HG03280 (cell line): ENCODE data around the gene SCFD2.
A peak's percentile ranks its signal among the peaks of the same experiment; 100 is the strongest.
"Not testable (repeated sequence)": the region's sequence is repeated elsewhere in the genome, so short reads cannot be mapped to it uniquely, and the experiment has no call there.

Experiments used
- ATAC-seq: cut with Tn5 transposase; IDR thresholded peaks from one replicate; pipeline ENCODE4 v1.9.1; 2021; ENCODE audit warnings: mild to moderate bottlenecking, moderate library complexity; ENCODE audit not compliant: unreplicated experiment

The SCFD2 gene

DNA sequence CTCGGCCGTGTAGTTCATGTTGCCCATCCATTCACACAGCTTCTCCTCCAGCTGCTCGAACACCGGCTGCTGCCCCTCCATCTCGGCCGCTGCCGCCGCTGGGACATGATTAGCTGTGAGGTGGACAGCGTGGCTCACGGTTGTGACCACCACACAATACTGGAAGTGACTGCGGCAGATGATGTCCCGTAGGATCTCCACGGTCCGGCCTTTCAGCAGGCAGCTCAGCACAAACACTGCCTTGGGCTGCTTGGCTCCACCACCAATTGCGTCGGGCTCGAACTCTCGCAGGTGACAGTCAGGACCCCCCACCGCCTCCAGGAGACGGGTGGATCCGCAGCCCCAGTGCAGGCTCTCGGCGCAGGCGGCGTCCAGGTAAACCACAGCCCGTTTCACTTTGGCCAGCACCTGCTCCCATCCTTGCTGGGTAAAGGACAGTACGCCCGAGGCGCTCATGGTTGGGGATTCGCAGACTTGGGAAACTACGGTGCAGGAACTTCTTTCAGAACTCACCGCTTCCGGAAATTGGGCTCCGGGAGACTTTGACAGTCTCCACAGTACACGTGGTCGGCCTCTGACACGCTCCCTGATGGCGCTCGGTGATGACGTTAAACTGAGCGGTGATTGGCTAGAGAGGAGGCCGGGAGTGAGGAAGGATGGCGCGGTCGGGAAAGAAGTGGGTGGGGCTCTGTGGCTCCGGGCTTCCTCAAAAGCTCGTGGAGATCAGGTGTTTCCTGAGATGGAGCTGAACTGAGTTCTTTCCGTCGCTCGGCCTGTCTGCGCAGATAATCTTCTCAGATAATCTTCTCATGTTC is at the start of gene SCFD2:
TSS of gene SCFD2 (minus strand) at position 576 of the 815 bp plus-strand sequence.
- ATAC-seq, result peak; percentile 96

DNA sequence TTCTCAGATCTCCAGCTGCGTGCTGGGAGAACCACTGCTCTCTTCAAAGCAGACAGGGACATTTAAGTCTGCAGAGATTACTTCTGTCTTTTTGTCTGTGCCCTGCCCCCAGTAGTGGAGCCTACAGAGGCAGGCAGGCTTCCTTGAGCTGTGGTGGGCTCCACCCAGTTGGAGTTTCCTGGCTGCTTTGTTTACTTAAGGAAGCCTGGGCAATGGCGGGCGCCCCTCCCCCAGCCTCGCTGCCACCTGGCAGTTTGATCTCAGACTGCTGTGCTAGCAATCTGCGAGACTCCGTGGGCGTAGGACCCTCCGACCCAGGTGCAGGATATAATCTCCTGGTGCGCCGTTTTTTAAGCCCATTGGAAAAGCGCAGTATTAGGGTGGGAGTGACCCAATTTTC is 43.6 kb upstream of the SCFD2 start:
- not testable (repeated sequence) for ATAC-seq

DNA sequence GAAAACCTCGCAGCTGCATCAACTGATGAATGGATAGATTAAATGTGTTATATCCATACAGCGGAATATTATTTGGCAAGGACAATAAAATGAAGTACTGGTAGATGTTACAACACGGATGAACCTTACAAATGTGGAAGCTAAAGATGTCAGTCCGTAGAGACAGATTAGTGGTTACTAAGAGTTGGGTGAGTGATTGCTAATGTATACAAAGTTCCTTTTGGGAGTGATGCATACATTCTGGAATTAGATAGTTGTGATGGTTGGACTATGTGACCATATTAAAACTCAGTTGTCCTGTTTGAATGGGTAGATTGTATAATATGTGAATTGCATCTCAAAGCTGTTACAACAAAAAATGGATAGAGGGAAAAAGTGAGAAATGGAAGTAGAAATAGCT is 14.4 kb upstream of the SCFD2 start:
- ATAC-seq, result no peak

DNA sequence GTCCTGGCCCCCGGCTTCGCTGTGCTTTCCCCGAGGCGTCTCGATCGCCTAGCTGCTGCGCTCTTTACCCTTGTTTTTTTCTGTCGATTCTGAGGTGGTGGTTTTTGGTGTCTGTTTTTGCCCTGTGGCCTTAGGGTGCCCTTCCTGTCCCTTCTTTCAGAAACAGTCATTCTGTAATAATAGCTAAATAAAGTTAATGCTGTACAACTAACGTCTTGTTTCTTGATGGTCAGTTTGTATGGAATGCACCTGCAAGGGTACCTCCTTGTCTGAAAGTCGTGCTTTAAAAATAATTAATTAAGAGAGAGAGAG is 12.3 kb upstream of the SCFD2 start:
- peak; percentile 25 for ATAC-seq

DNA sequence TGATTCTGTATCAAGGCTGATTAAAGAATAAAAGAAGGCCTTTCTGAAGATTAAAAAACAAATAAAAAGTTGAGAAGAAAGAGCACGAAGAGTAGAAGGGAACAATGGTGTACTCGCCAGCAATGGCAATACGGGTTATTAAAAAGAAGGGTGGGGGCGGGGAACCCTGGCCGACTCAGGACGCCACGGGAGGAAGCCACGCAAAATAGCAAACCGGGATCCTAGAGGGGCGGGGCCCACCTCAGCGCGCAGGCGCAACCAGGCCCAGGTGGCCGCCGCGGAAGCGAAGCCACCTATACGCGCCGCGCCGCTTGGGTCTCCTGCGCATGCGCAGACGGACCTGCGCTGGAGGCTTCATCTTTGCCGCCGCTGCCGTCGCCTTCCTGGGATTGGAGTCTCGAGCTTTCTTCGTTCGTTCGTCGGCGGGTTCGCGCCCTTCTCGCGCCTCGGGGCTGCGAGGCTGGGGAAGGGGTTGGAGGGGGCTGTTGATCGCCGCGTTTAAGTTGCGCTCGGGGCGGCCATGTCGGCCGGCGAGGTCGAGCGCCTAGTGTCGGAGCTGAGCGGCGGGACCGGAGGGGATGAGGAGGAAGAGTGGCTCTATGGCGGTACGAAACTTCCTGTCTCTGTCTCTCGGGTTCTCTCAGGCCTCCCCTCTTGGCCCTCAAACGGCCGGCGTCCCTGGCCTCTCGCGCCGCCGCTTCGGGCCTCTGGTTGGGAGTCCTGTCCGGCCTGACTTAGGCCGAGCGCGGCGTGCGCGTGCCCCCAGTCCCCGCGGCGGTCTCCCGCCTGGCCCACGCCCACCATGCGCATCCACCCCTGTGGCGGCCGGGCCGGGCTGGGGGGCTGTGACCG is 11.7 kb upstream of the SCFD2 start, which contains the start of gene FIP1L1:
TSS of gene FIP1L1 (plus strand) at position 323 of the 852 bp plus-strand sequence. CDS start at position 521, 198 bp downstream.
- peak; percentile 87 for ATAC-seq

DNA sequence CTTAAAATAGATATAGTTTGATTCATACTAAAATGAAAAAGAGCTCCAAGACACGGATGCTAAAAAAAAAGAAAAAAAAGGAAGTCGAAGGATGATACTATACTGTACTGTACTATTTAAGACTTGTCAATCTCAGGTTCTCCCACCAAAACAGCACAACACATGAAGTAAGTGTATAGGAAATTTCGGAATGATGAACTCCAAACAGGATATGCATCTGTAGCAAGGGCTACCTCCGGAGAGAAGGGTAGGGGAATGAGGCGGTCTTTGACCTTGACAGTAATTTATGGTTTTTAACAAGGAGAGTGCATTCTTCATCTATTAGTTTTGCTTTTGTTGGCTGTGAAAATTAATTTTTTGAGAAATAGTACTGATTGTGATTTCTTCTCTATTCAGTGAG is 11.0 kb upstream of the SCFD2 start:
- peak; percentile 2 for ATAC-seq

DNA sequence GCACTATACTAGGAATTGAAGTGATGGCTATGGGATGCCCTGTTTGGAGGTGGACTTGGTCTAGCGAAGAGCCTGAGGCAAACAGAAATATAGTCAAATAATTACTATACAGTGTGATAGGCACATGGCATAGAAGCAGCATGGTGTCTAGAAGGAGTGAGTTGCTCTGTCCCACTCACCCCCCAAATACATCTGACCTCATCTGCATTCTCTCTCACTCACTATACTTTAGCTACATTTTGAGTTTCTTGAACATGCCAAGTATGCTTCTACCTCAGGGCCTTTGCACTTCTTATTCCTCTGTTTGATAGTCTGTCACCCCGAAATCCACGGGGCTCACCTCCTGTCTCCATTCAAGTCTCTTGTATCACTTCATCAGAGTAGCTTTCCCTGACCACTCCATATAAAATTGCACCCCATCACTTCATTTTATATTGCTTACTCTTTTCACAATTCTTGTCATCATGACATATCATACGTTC is 9.0 kb upstream of the SCFD2 start:
- no peak for ATAC-seq

DNA sequence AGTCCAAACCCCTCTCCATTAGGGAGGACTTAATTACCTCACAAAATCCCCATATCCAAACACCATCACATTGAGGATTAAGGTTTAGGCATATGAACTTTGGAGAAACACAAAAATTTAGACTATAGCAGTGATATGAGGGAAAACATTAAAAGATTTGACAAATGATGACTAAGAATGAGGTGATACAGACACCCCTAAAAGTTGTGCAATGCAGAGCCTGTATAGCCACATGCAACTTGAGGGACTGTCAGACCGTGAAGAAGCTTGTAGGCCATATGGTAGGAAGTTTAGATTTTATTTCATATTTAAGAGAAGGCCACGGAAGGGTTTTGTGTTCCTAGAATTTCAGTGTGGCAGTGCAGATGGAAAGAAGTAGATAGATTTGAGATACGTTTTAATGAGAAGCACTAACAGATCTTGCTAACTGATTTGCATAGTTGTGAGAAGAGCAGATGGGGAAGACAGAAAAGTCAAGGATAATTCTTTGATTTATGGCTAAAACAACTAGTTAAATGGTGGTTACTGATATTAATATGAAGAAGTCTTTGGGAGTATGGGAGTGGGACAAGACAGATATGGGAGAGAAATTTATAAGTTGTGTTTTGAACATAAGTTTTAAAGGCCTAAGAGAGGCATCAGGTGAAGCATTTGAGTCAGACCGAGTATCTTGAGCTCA is 6.1 kb upstream of the SCFD2 start:
- no peak for ATAC-seq

DNA sequence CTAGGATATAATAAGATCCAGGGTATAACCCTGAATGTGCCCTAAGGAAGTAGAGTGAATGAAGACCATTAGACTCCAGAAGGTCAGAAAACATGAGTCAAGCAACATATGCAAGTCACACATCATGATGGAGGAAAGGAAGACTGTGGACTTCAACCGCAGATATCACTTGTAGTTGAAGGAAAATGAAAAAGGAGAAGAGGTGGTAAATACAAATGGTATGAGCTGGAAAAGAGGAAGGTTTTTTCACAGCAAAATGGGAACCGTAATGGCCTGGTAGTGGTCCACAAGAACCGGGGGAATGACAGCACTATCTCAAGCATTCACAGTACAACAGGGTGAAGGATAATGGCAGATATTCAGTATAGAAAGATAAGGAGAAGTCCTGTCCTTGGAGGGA is 5.2 kb upstream of the SCFD2 start:
- no peak for ATAC-seq

DNA sequence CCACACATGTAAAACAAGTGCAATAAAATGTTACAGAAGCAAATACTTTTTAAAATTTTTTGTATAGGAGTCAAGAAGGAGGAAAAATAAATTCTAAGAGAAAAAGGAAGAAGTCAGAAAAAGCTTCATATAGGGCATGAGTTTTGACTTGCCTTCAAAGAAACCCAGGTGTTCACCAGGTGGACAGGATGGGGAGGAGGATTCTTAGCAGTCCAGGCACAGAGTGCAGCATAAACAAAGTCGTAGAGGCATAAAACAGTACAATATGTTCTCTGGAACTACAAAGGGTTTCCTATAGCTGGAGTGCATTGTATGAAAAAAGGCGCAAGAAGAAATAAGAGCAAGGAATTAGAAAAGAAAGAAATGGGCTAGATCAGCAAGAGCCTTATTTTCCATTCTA is 1.9 kb upstream of the SCFD2 start:
- no peak for ATAC-seq

DNA sequence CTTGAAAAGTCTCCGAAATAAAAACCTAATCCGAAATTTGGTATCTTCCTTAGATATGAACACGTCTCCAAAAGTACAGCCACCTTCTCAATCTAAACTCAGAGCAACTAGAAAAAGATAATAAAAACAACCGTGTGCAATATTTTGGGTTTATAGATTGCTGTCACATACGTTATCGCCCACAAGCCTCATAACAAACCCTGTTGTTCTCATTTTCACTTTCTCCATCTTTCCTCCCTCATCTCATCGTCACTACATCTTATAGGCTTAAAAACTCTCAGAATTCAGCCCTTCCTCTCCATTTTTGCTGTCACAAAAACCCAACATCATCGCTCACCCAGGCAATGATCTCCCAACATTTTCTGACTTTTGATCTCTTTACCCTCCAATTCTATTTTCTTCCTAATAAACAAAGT is 448 bp upstream of the SCFD2 start:
- peak; percentile 32 for ATAC-seq

DNA sequence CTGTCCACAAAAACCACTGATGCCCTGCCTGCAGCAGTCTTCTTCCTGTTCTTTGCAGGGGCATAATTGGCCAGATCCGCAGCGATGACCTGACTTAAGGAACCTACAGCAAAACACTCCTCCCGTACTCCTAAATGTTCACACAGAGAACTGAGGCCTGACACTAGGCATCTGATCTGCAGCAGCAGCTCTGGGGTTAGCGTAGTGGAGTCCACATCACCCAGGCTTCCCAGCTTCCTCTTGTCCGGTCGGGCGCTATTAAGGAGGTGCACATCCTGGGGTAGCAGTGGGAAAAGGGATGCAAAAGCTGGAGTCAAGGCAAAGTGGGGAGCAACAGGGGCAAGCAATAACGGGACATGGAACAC is 758 bp downstream of the SCFD2 start:
- peak; percentile 25 for ATAC-seq

DNA sequence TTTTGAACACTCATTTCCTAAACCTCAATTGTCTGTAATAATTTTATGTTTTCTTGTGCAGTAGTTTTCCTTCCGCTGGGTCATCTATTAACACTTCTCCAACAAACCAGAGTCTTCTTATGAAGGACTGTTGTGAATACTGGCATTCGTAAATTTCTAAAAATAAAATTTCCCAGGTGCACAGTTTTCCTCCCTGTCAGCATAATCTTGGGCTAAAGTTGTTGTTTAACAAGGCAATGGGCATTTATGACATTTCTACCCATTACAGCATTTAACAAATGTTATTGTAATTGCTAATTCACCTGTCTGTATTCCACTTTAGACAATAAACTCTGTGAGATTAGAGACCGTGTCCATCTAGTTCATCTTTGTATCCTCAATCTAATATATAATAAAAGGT is 1.2 kb downstream of the SCFD2 start:
- ATAC-seq, result no peak

DNA sequence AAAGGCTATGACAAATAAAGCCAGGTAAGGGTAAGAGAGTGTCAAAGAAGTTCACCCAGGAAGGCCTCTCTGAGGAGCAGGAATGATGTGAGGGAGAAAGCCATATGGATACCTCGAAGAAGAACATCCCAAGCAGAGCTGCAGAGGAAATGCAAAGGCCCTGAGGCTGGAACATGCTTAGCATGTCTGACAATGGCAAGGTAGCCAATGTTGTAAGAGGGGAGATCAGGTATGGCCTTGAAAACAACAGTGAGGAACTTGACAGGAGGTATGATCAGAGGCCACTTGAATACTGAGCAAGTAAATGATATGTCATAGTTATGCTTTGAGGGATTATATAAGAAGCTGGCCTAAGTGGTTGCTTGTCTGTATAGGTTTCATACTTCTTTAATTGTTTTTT is 3.8 kb downstream of the SCFD2 start:
- no peak for ATAC-seq

DNA sequence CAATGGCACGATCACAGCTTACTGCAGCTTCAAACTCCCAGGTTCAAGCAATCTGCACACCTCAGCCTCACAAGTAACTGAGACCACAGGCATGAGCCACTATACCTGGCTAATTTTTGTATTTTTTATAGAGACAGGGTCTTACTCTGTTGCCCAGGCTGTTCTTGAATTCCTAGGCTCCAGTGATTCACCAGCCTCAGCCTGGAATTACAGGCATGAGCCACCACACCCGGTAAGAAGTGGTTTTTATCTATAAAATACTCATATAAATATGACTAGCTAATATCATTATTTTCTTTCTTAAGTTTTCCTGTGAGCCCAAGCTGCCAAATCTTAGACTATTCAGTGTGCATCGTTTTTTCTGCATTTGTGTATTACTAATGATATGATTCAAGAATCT is 4.4 kb downstream of the SCFD2 start:
- no peak for ATAC-seq

DNA sequence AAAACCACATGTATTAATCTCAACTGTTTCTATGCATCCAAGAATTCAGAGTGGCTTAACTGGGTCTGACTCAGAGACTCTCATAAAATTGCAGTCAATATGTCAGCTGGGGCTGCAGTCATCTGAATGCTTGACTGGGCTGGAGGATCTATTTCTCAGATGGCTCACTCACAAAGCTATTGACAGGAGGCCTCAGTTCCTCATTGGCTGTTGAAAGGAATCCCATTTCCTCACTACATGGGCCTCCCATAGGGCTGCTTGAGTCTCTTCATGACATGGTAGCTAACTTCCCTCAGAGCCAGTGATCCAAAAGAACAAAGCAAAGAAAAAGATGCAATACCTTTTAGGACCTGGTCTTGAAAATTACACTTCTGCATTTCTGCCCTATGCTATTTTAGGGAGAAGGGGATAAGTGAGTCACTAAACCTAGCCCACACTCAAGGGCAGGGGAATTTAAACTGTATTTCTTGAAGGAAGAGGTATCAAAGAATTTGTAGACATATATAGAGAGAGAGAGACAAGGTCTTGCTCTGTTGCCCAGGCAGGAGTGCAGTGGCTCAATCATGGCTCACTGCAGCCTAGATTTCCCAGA is 9.8 kb downstream of the SCFD2 start:
- no peak for ATAC-seq

DNA sequence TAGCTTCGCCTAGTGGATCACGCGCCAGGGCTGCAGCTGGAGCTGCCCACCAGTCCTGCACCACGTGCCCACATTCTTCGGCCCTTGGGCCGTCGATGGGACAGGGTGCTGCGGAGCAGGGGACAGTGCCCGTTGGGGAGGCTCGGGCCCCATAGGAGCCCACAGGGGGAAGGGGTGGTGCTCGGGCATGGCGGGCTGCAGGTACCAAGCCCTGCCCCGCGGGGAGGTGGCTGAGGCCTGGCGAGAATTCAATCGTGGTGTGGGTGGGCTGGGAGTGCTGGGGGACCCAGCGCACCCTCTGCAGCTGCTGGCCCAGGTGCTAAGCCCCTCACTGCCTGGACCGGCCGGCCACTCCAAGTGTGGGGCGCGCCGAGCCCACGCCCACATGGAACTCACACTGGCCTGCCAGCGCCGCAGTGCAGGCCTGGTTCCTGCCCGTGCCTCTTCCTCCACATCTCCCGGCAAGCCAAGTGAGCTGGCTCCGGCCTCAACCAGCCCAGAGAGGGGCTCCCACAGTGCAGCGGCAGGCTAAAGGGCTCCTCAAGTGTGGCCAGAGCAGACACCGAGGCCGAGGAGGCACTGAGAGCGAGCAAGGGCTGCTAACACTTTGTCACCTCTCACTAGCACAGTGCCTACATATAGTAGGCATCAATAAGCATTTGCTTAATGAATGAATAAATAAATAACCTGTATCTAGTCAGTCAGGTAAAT is 11.7 kb downstream of the SCFD2 start:
- no peak for ATAC-seq

DNA sequence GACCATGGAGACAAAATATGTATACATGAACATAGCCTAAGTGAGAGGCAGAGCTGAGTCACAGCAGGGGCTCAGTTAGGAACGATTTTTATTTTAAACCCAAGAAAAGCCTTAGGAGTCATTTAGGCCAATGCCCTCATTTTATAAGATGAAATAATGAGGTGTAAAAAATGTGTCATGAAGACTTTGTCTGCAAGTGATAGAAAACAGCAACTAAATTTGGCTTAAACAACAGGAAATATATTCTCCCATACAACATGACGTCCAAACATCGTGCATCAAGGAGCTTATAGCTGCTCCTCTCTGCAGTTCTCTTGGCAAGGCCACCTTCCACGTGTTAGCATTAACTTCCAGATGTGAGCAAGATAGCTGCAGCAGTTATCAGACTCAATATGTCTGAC is 16.8 kb downstream of the SCFD2 start:
- no peak for ATAC-seq

DNA sequence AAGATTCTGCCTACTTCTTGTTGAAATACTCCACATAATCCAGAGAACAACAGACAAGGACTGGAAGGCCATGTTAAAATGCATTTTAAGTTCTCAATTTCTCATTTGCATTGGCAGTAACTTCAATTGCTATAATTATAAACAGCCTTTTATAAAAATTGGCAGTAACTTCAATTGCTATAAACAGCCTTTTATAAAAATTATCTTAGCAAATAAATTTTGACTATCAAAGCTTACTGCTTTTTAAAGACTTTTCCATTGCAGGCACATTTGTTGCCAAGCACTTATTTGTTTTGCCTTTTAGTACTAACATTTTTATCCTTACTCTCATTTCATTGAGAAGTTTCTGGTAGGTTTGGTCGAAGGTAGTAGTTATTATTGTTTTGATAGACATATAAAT is 17.8 kb downstream of the SCFD2 start:
- no peak for ATAC-seq
